ENCODE data around the gene CMTM8.

CMTM8 gene

DNA sequence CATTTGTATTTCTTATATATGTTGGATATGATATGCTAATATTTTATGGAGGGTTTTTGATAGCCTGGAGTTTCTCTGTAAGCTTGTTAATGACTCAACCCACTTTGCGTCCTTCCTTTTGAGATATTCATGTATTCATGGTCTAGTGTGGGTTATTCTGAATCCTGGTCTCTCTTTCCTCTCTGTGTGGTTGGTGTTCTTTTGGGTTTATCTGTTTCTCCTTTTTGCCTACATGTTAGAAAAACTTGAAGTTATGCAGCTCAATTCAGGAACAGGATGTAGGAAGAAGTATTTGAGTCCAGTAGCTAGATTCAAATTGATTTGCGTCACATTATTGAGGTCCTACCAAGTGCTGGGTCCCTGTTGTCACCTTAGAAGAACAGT lies 181.3 kb downstream of the CMTM8 start:
- DNase-seq: no peak
